Measurements from ENCODE around the gene CREBRF.

DNA sequence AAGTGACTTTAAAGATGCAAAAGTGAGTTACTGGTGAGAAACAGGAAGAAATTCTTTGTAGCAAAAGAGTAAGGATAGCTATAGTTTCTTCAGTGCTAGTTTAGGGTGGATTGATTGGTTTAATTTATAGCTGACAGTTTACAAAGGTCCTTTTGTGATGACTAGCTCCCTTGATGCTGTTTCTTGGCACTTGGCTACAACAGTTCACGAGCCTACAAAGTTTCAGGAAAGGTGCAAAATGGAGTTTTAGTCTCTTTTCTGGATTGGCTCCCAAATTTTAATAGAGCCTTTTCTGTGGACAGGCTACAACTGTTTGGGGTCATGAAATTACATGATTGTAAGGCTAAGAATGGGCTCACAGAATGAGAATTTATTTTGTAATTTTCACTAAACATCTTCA lies 47.3 kb downstream of the CREBRF start:
- TF ChIP-seq, protein P1, sequence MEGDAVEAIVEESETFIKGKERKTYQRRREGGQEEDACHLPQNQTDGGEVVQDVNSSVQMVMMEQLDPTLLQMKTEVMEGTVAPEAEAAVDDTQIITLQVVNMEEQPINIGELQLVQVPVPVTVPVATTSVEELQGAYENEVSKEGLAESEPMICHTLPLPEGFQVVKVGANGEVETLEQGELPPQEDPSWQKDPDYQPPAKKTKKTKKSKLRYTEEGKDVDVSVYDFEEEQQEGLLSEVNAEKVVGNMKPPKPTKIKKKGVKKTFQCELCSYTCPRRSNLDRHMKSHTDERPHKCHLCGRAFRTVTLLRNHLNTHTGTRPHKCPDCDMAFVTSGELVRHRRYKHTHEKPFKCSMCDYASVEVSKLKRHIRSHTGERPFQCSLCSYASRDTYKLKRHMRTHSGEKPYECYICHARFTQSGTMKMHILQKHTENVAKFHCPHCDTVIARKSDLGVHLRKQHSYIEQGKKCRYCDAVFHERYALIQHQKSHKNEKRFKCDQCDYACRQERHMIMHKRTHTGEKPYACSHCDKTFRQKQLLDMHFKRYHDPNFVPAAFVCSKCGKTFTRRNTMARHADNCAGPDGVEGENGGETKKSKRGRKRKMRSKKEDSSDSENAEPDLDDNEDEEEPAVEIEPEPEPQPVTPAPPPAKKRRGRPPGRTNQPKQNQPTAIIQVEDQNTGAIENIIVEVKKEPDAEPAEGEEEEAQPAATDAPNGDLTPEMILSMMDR (IDR thresholded peaks at IDR 0.05; ENCODE audit: insufficient read depth, low read depth, low read length): no peak
- no peak for TF ChIP-seq EZH2 (IDR thresholded peaks at IDR 0.05; ENCODE audit: insufficient read depth, low read length)
